Liver (tissue), 9 donors: Measurements from ENCODE around the gene MMP23B. TPM values are rescaled to one million over a fixed set of nuclear protein-coding genes. Genes with fewer than 3 reads are reported as not detected.

Experiments used
- DNase-seq: peaks from one replicate; pipeline ENCODE4 v3.0.0-alpha.2; 2017; ENCODE audit warnings: low spot score
- H3K27ac ChIP-seq, 2 donors: one replicate each; pipeline ENCODE4 v1.7.0; 2013; ENCODE audit warnings: inconsistent platforms in 2 of 2, low read length in 2 of 2, control low read depth in 1 of 2, low read depth in 1 of 2, mild to moderate bottlenecking in 1 of 2
- H3K27me3 ChIP-seq, 4 donors: one replicate each; pipeline versions ENCODE4 v1.6.1 to v1.7.0; 2013; ENCODE audit warnings: low read length in 3 of 4, inconsistent platforms in 1 of 4, mild to moderate bottlenecking in 1 of 4, moderate library complexity in 1 of 4; ENCODE audit not compliant: control insufficient read depth in 4 of 4, insufficient read depth in 4 of 4
- H3K36me3 ChIP-seq, 4 donors: one replicate each; pipeline versions ENCODE4 v1.6.1 to v1.7.0; 2013; ENCODE audit warnings: low read length in 3 of 4, mild to moderate bottlenecking in 3 of 4, low read depth in 1 of 4, moderate library complexity in 1 of 4; ENCODE audit not compliant: control insufficient read depth in 4 of 4, insufficient read depth in 3 of 4
- H3K4me1 ChIP-seq, 4 donors: one replicate each; pipeline versions ENCODE4 v1.6.1 to v1.7.0; 2013; ENCODE audit warnings: low read length in 3 of 4, mild to moderate bottlenecking in 3 of 4, moderate library complexity in 1 of 4; ENCODE audit not compliant: control insufficient read depth in 4 of 4, insufficient read depth in 4 of 4
- H3K4me3 ChIP-seq, 3 donors: one replicate each; pipeline versions ENCODE4 v1.6.1 to v1.7.0; 2013; ENCODE audit warnings: low read length in 3 of 3, control low read depth in 1 of 3, low read depth in 1 of 3, mild to moderate bottlenecking in 1 of 3
- H3K9ac ChIP-seq, 2 donors: one replicate each; pipeline ENCODE4 v1.7.0; 2013; ENCODE audit warnings: low read length in 2 of 2, mild to moderate bottlenecking in 2 of 2, moderate library complexity in 2 of 2, control low read depth in 1 of 2, low read depth in 1 of 2
- H3K9me3 ChIP-seq, 4 donors: one replicate each; pipeline versions ENCODE4 v1.6.1 to v1.7.0; 2013; ENCODE audit warnings: low read length in 3 of 4; ENCODE audit not compliant: control insufficient read depth in 4 of 4
- CTCF ChIP-seq: fragments of 150-350 bp; IDR thresholded peaks from 2 replicates; pipeline ENCODE4 v1.5.1; 2017; ENCODE audit warnings: improper control_type of control experiment, low read depth, low read length; ENCODE audit not compliant: missing input control
- EGR1 ChIP-seq, 2 donors: IDR thresholded peaks; 2 replicates each; pipeline ENCODE4 v1.6.1; 2016 to 2018; ENCODE audit warnings: antibody characterized with exemption in 2 of 2, low read depth in 2 of 2
- FOXA1 ChIP-seq: IDR thresholded peaks from 2 replicates; pipeline ENCODE4 v1.6.1; 2016; ENCODE audit warnings: antibody characterized with exemption
- FOXA2 ChIP-seq: IDR thresholded peaks from 2 replicates; pipeline ENCODE4 v1.6.1; 2016; ENCODE audit warnings: antibody characterized with exemption
- GABPA ChIP-seq, 2 donors: IDR thresholded peaks in 1 of 2; conservative IDR thresholded peaks in 1 of 2; 2 replicates each; pipeline ENCODE4 v1.6.1; 2016; ENCODE audit warnings: antibody characterized with exemption in 2 of 2, mild to moderate bottlenecking in 1 of 2, moderate library complexity in 1 of 2
- HNF4A ChIP-seq, 2 donors: conservative IDR thresholded peaks; 2 replicates each; pipeline ENCODE4 v1.6.1; 2016; ENCODE audit warnings: antibody characterized with exemption in 2 of 2, mild to moderate bottlenecking in 2 of 2
- HNF4G ChIP-seq: IDR thresholded peaks from 2 replicates; pipeline ENCODE4 v1.6.1; 2016; ENCODE audit warnings: antibody characterized with exemption
- JUND ChIP-seq, 2 donors: IDR thresholded peaks; 2 replicates each; pipeline ENCODE4 v1.6.1; 2016; ENCODE audit warnings: antibody characterized with exemption in 2 of 2
- MAX ChIP-seq: IDR thresholded peaks from 2 replicates; pipeline ENCODE4 v1.6.1; 2016; ENCODE audit warnings: antibody characterized with exemption
- NR2F2 ChIP-seq: IDR thresholded peaks from 2 replicates; pipeline ENCODE4 v1.6.1; 2016; ENCODE audit warnings: antibody characterized with exemption
- RAD21 ChIP-seq, 2 donors: IDR thresholded peaks; 2 replicates each; pipeline ENCODE4 v1.6.1; 2016; ENCODE audit warnings: antibody characterized with exemption in 2 of 2, mild to moderate bottlenecking in 2 of 2
- REST ChIP-seq: IDR thresholded peaks from 2 replicates; pipeline ENCODE4 v1.6.1; 2016; ENCODE audit warnings: antibody characterized with exemption, mild to moderate bottlenecking
- RXRA ChIP-seq, 2 donors: IDR thresholded peaks; 2 replicates each; pipeline ENCODE4 v1.6.1; 2017 to 2018; ENCODE audit warnings: antibody characterized with exemption in 2 of 2, mild to moderate bottlenecking in 1 of 2
- SP1 ChIP-seq: IDR thresholded peaks from 2 replicates; pipeline ENCODE4 v1.6.1; 2018; ENCODE audit warnings: antibody characterized with exemption, mild to moderate bottlenecking
- YY1 ChIP-seq: IDR thresholded peaks from 2 replicates; pipeline ENCODE4 v1.6.1; 2016; ENCODE audit warnings: antibody characterized with exemption, mild to moderate bottlenecking
- ZBTB33 ChIP-seq: IDR thresholded peaks from 2 replicates; pipeline ENCODE4 v1.6.1; 2016; ENCODE audit warnings: antibody characterized with exemption
- WGBS: extraction: QIAGEN DNeasy Blood & Tissue Kit; methylation state at CpG from one replicate; pipeline ENCODE4 v1.1.7; 2013; 5-methylcytosine and 5-hydroxymethylcytosine counted together
- polyA plus RNA-seq, 2 donors: library from polyadenylated mRNA; stranded (reverse) in 1 of 2; unstranded in 1 of 2; fragments of 200-250 nt in 1 of 2; fragments of >200 nt in 1 of 2; fragmentation: Nextera tagmentation in 1 of 2; extraction: Ambion mirVana in 1 of 2; gene quantifications; one replicate each; pipeline versions ENCODE4 v1.2.1 to v1.2.3, GENCODE V29; 2013 to 2015
- total RNA-seq, 2 donors: library from RNA; depleted of rRNA; stranded (reverse); fragments of >200 nt; gene quantifications; one replicate each; pipeline ENCODE4 v1.2.3, GENCODE V29; 2014
- TF ChIP-seq, protein P1 (sequence below): IDR thresholded peaks from 2 replicates; pipeline ENCODE4 v1.6.1; 2016; ENCODE audit warnings: antibody characterized with exemption
- donor health status: healthy.
- donor health status: healthy.
- donor health status: healthy.
- donor health status: healthy.
- donor health status: healthy.

MMP23B gene
- total and polyA plus RNA-seq, 4 donors: 0.92 to 4.2 (median 1.5) TPM

DNA sequence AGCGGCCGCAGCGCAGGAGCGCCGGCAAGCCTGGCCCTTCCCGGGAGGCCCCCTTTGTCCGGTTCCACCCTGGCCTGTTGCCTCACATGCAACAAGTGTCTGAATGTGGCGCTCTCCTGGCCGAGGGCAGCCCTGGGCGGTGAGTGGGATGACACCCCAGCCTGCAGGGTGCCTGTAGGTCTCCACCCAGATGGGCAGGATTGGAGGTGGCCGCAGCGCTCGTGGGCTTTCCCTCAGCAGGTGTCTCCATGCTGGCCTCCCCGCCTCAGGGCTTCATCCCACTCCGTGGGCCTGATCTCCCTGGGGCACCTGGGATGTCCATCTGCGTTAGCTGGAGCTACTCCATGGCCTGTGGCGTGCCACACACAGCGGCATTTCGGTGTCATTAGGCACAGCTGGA lies 15.1 kb upstream of the MMP23B start:
- Histone ChIP-seq H3K9me3 (no peaks in the 10 kb centered on the region), H3K27me3 (no peaks in the 10 kb centered on the region), H3K27ac (no peak overlapping the region), H3K4me3 (peak overlapping the region; percentile 53 to 97 (median 72)), H3K4me1 (peaks cover 11 to 54% (median 44%) of the 10 kb centered on the region in 4 donors), H3K9ac (peak overlapping the region in 1 of 2 donors; percentile 4), H3K36me3 (peaks cover 0 to 6% (median 0%) of the 10 kb centered on the region in 4 donors)
- DNase-seq: no peak
- no peak for TF ChIP-seq ZBTB33
- no peak for TF ChIP-seq EGR1 (IDR thresholded peaks at IDR 0.05; ENCODE audit: low read depth in 2 of 2)
- no peak for TF ChIP-seq HNF4A (conservative IDR thresholded peaks at IDR 0.05)
- no peak for TF ChIP-seq RXRA (IDR thresholded peaks at IDR 0.05)
- TF ChIP-seq FOXA2: no peak
- no peak for TF ChIP-seq GABPA (IDR thresholded peaks at IDR 0.05 in 1 of 2, conservative IDR thresholded peaks at IDR 0.05 in 1 of 2)
- TF ChIP-seq HNF4G: no peak
- no peak for TF ChIP-seq FOXA1
- WGBS: 81% methylated on average over 19 of the region's 19 CpGs

- DNase-seq: no peak
- no peak overlapping the region for H3K9ac ChIP-seq
- no peak overlapping the region for H3K4me3 ChIP-seq
- 85% methylated on average over 11 of the region's 11 CpGs for WGBS
- peaks cover 11 to 54% (median 44%) of the 10 kb centered on the region in 4 donors for H3K4me1 ChIP-seq
- H3K9me3 ChIP-seq: no peaks in the 10 kb centered on the region
- H3K36me3 ChIP-seq: peaks cover 0 to 6% (median 0%) of the 10 kb centered on the region in 4 donors
- H3K27ac ChIP-seq: no peak overlapping the region
- no peak for TF ChIP-seq RXRA (IDR thresholded peaks at IDR 0.05)
- TF ChIP-seq FOXA1: no peak
- TF ChIP-seq HNF4G: no peak
- TF ChIP-seq NR2F2: no peak
- TF ChIP-seq HNF4A (conservative IDR thresholded peaks at IDR 0.05): no peak
- TF ChIP-seq CTCF: no peak
- no peak for TF ChIP-seq JUND (IDR thresholded peaks at IDR 0.05)
- TF ChIP-seq RAD21 (IDR thresholded peaks at IDR 0.05): no peak
- TF ChIP-seq, protein P1, sequence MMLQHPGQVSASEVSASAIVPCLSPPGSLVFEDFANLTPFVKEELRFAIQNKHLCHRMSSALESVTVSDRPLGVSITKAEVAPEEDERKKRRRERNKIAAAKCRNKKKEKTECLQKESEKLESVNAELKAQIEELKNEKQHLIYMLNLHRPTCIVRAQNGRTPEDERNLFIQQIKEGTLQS: no peak
- no peak for TF ChIP-seq YY1
- no peak for TF ChIP-seq REST
- TF ChIP-seq MAX: no peak
- no peak for TF ChIP-seq SP1
- H3K27me3 ChIP-seq: no peaks in the 10 kb centered on the region
Observed at GRCh38 chr1:1617516-1617915, 14.5 kb upstream of the MMP23B start.
